Pancreas (tissue), 10 donors: Measurements from ENCODE around the gene INTS12. TPM values are rescaled to one million over a fixed set of nuclear protein-coding genes. Genes with fewer than 3 reads are reported as not detected.

Source experiments
- ATAC-seq, 4 donors: fragments of 200-7000 bp; cut with Tn5 transposase; one replicate each; pipeline versions ENCODE4 v1.8.0 to v1.9.1; 2020; ENCODE audit warnings: mild to moderate bottlenecking in 4 of 4, moderate library complexity in 4 of 4
- DNase-seq, 6 donors: peaks; one replicate each; pipeline ENCODE4 v3.0.0-alpha.2; 2020
- FAIRE-seq: peaks from 2 replicates; lab custom pipeline; 2012; peaks lifted over from hg19 to GRCh38; lab: Jason Lieb, UNC
- H3K27ac ChIP-seq, 4 donors: fragments of 200-600 bp; sonication (generic); 1 replicate in 3 of 4; 2 replicates in 1 of 4; pipeline versions ENCODE4 v1.5.0 to v1.8.0; 2020
- H3K27me3 ChIP-seq, 4 donors: fragments of 200-600 bp; one replicate each; pipeline ENCODE4 v1.8.0; 2021
- H3K36me3 ChIP-seq, 3 donors: fragments of 200-600 bp; sonication (generic) in 1 of 3; one replicate each; pipeline versions ENCODE4 v1.5.0 to v1.8.0; 2020 to 2021
- H3K4me1 ChIP-seq, 3 donors: fragments of 200-600 bp; one replicate each; pipeline ENCODE4 v1.8.0; 2021
- H3K4me3 ChIP-seq, 4 donors: fragments of 200-600 bp; sonication (generic) in 2 of 4; one replicate each; pipeline versions ENCODE4 v1.5.0 to v1.8.0; 2020 to 2021
- H3K9me3 ChIP-seq, 4 donors: fragments of 200-600 bp; one replicate each; pipeline ENCODE4 v1.8.0; 2021
- CTCF ChIP-seq, 4 donors: fragments of 200-600 bp; sonication (generic) in 3 of 4; IDR thresholded peaks; one replicate each; pipeline versions ENCODE4 v1.5.0 to v1.8.0; 2021; ENCODE audit warnings: antibody characterized with exemption in 4 of 4
- WGBS, 2 donors: extraction: QIAGEN DNeasy Blood & Tissue Kit; methylation state at CpG; one replicate each; pipeline ENCODE4 v1.1.7; 2013; 5-methylcytosine and 5-hydroxymethylcytosine counted together
- intact Hi-C, 3 donors: fragments of 100-400 bp; cut with DNase I; formaldehyde crosslinking; loops; one replicate each; pipeline versions ENCODE4 v1.11.1 to v1.14.2; 2022
- polyA plus RNA-seq, 2 donors: library from polyadenylated mRNA; stranded (reverse); fragments of 200-250 nt; gene quantifications; one replicate each; pipeline ENCODE4 v1.2.3, GENCODE V29; 2013
- total RNA-seq, 6 donors: library from RNA; stranded (reverse); fragmentation: NEBNext Ultra II Directional in 4 of 6; extraction: Animal tissue kit (Norgen Biotek cat#: 25700) in 4 of 6; gene quantifications; one replicate each; pipeline versions ENCODE4 v1.2.1 to v1.2.4, GENCODE V29; 2021 to 2023
- donor health status: healthy with polysubstance abuse.
- donor health status: DM: no; HTN: no; CAD: no; lungs with moderate emphysema.
- donor health status: DM: no; HTN: no; CAD: no.
- donor health status: control.
- donor health status: control.
- donor health status: Bipolar disorder and iron deficiency.
- donor health status: DM: yes; HTN: yes; CAD: no.
- donor health status: DM: no; HTN: no; CAD: no.
- donor health status: DM: no; HTN: no; CAD: no.
- donor health status: DM: yes; HTN: yes; CAD: no.

INTS12 gene
- total and polyA plus RNA-seq, 8 donors: 5.3 to 12.8 (median 7.0) TPM

- ATAC-seq (no peak), FAIRE-seq (no peak), DNase-seq (no peak)
- Histone ChIP-seq H3K4me3 (no peak overlapping the region), H3K9me3 (no peaks in the 10 kb centered on the region), H3K36me3 (peaks cover 0 to 9% (median 0%) of the 10 kb centered on the region in 3 donors), H3K27ac (no peak overlapping the region), H3K4me1 (peaks cover 11 to 28% (median 23%) of the 10 kb centered on the region in 3 donors), H3K27me3 (no peaks in the 10 kb centered on the region)
- TF ChIP-seq CTCF (IDR thresholded peaks at IDR 0.05): no peak
- intact Hi-C loops: no loop called here
- 82 to 84% methylated on average over 2 of the region's 2 CpGs for WGBS, 2 donors
Measured at GRCh38 chr4:105686571-105686970, 21.9 kb downstream of the INTS12 start.

- DNase-seq: peak; percentile 68 to 94 (median 92)
- Histone ChIP-seq H3K36me3 (peaks cover 0 to under 1% (median 0%) of the 10 kb centered on the region in 3 donors), H3K9me3 (no peaks in the 10 kb centered on the region), H3K27ac (peak overlapping the region in 2 of 4 donors; percentile 85), H3K4me3 (no peak overlapping the region), H3K27me3 (no peaks in the 10 kb centered on the region), H3K4me1 (peaks cover 30 to 37% (median 33%) of the 10 kb centered on the region in 3 donors)
- WGBS, 2 donors: 8 to 18% methylated on average over 4 of the region's 4 CpGs
- FAIRE-seq: peak; percentile 39
- TF ChIP-seq CTCF (IDR thresholded peaks at IDR 0.05): no peak
- intact Hi-C loops: no loop called here
- peak; percentile 89 to 96 (median 92) for ATAC-seq
Measured at GRCh38 chr4:105683038-105683437, 25.5 kb downstream of the INTS12 start.

GRCh38 chr4:105679186-105679585 lies 29.3 kb downstream of the INTS12 start:
- no peak for FAIRE-seq
- peak; percentile 57 to 70 (median 63) for ATAC-seq
- Histone ChIP-seq H3K9me3 (no peaks in the 10 kb centered on the region), H3K4me1 (peaks cover 30 to 33% (median 30%) of the 10 kb centered on the region in 3 donors), H3K27me3 (no peaks in the 10 kb centered on the region), H3K27ac (peak overlapping the region in 2 of 4 donors; percentile 20 to 22), H3K36me3 (no peaks in the 10 kb centered on the region), H3K4me3 (no peak overlapping the region)
- TF ChIP-seq CTCF (IDR thresholded peaks at IDR 0.05): no peak
- peak in 1 of 6 donors; percentile 5 for DNase-seq
- intact Hi-C loops: no loop called here
- 31 to 34% methylated on average over 2 of the region's 2 CpGs for WGBS, 2 donors

- TF ChIP-seq CTCF (IDR thresholded peaks at IDR 0.05): no peak
- intact Hi-C loops: no loop called here
- Histone ChIP-seq H3K27ac (no peak overlapping the region), H3K9me3 (no peaks in the 10 kb centered on the region), H3K36me3 (no peaks in the 10 kb centered on the region), H3K4me3 (no peak overlapping the region), H3K4me1 (peaks cover 19 to 29% (median 21%) of the 10 kb centered on the region in 3 donors), H3K27me3 (no peaks in the 10 kb centered on the region)
- no peak for DNase-seq
- no peak for FAIRE-seq
- WGBS, 2 donors: 54 to 62% methylated on average over 2 of the region's 2 CpGs
- ATAC-seq: no peak
Measured at GRCh38 chr4:105677709-105678108, 30.8 kb downstream of the INTS12 start.

- H3K4me3 ChIP-seq: no peak overlapping the region
- FAIRE-seq (no peak), ATAC-seq (no peak), DNase-seq (no peak)
- intact Hi-C loops: no loop called here
- H3K9me3 ChIP-seq: no peaks in the 10 kb centered on the region
- no peak overlapping the region for H3K27ac ChIP-seq
- H3K36me3 ChIP-seq: no peaks in the 10 kb centered on the region
- H3K27me3 ChIP-seq: no peaks in the 10 kb centered on the region
- peaks cover 0 to 6% (median 0%) of the 10 kb centered on the region in 3 donors for H3K4me1 ChIP-seq
- TF ChIP-seq CTCF (IDR thresholded peaks at IDR 0.05): no peak
- 78 to 86% methylated on average over 1 of the region's 1 CpG for WGBS, 2 donors
Measured at GRCh38 chr4:105674011-105674410, 34.5 kb downstream of the INTS12 start.
